NCI-H460 (cell line): ENCODE data around the gene TBCK. TPM values are rescaled to one million over a fixed set of nuclear protein-coding genes. Genes with fewer than 3 reads are reported as not detected.

Source experiments
- DNase-seq: peaks from one replicate; pipeline ENCODE4 v3.0.0-alpha.2; 2016; ENCODE audit warnings: low read depth; ENCODE audit errors: extremely low read depth
- total RNA-seq: library from RNA; depleted of rRNA; stranded (reverse); fragments of >200 nt; shearing (Covaris generic); gene quantifications from 2 replicates; pipeline ENCODE4 v1.2.3, GENCODE V29; 2014; rRNA removed

The TBCK gene
- total RNA-seq, 1 experiment from 2014 or later, result 17.4 TPM

- DNase-seq, result no peak
Observed at GRCh38 chr4:105998171-105999063, 317.6 kb downstream of the TBCK start.

- no peak for DNase-seq
Observed at GRCh38 chr4:105996845-105997244, 319.2 kb downstream of the TBCK start.

DNA sequence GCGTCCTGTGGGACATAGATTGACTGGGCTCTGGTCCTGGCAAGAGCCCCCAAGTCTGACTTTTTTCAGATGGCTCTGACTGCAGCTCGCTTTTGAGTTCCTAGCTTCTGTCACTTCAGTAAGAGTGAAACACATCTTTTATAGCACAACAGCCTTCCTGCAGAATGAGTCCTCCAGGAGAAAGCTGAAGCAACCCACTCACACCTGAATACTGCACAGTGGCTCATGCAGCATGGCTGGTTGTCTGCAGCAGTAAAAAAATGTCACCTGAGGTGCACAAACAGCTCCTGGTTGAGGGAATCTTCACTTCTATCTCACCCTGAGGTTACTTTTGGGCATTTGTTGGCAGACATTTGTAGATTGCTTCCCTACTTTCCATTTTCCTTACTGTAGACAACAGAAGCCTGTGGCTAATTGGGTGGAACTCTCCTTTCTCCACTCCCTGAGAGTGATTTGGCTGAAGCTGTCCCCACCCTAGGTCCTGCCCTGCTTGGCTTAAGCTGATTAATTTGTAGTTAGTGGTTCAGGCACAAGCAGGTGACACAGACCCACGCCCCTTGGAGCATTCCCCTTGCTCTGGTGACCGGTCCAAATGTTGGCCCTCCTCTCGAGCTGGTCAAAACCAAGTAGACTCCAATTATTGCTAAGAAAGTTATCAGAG is 321.0 kb downstream of the TBCK start:
- no peak for DNase-seq

DNA sequence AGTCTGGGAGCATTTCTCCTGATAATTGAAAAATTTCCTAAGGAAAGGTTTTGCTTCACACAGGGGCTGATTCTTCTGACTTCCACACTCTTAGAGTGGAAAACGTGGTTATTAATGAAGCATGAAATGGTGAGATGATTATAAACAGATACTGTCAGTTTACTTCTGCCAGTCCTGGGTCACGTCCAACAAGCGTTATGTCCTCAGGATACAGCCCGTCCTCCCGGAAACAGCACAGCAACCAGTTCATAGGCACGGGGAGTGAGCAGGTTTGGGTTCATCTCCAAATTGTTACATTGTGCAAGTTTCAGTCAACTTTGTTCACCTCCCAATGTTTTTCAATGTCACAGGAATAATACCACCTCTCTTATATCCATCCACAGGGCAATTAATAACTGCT is 321.9 kb downstream of the TBCK start:
- DNase-seq, result no peak

- no peak for DNase-seq
Observed at GRCh38 chr4:105992641-105993305, 323.2 kb downstream of the TBCK start.

DNA sequence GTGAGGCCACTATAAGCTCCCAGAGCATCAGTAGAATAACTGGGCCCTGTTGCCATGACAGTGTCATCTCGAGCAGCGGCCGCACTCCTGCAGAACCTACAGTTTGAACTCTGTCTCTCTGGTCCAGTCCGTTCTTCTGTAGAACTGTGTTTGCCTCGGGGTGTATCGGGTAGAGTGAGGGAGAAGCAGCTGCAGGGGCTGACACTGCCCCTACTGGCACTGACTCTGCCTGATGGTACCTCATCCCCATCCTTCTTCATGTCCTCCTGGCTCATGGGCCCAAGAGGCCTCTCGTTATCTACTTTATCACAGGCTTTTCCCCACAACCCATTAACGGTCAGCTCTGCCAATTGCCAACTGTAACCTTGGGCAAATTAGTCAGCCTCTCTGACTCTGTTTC is 324.3 kb downstream of the TBCK start:
- no peak for DNase-seq

Other genes starting within 250 kb of the TBCK start
- gene AIMP1, start 341 bp upstream of the TBCK start, total RNA-seq, result 38.3 and 49.5 TPM in 2 replicates
- gene GIMD1, start 52.6 kb upstream of the TBCK start, total RNA-seq, result not detected in 2 replicates